Esophagus muscularis mucosa (tissue), 4 donors: ENCODE results near the gene MAP3K7. TPM values are rescaled to one million over a fixed set of nuclear protein-coding genes. Genes with fewer than 3 reads are reported as not detected.

ENCODE experiments used
- DNase-seq: peaks from one replicate; pipeline ENCODE4 v3.0.0-alpha.2; 2017; ENCODE audit errors: extremely low spot score
- H3K27ac ChIP-seq, 4 donors: fragments of 200-600 bp; sonication (generic); replicated peaks in 1 of 4; 1 replicate in 3 of 4; 2 replicates in 1 of 4; pipeline ENCODE4 v1.5.1; 2016 to 2019; ENCODE audit warnings: mild to moderate bottlenecking in 1 of 4
- H3K27me3 ChIP-seq, 4 donors: fragments of 200-600 bp; sonication (generic); one replicate each; pipeline versions ENCODE4 v1.5.1 to v1.6.0; 2016 to 2019
- H3K36me3 ChIP-seq, 4 donors: fragments of 200-600 bp; sonication (generic); one replicate each; pipeline ENCODE4 v1.5.1; 2016 to 2019
- H3K4me1 ChIP-seq, 4 donors: fragments of 200-600 bp; sonication (generic); one replicate each; pipeline ENCODE4 v1.5.1; 2016 to 2019
- H3K4me3 ChIP-seq, 4 donors: fragments of 200-600 bp; sonication (generic); 1 replicate in 2 of 4; 2 replicates in 2 of 4; pipeline ENCODE4 v1.5.1; 2016 to 2019; ENCODE audit warnings: mild to moderate bottlenecking in 4 of 4, moderate library complexity in 1 of 4
- H3K9me3 ChIP-seq, 4 donors: fragments of 200-600 bp; sonication (generic); 1 replicate in 3 of 4; 2 replicates in 1 of 4; pipeline ENCODE4 v1.5.1; 2016 to 2019
- CTCF ChIP-seq, 3 experiments: fragments of 200-600 bp in 2 of 3; fragments of 450-650 bp in 1 of 3; sonication (generic) in 2 of 3; IDR thresholded peaks; one replicate each; pipeline ENCODE4 v1.5.1; 2017 to 2019; ENCODE audit warnings: antibody characterized with exemption in 3 of 3, mild to moderate bottlenecking in 2 of 3, moderate library complexity in 1 of 3
- EP300 ChIP-seq: sonication (generic); formaldehyde crosslinking; IDR thresholded peaks from one replicate; pipeline ENCODE4 v1.6.1; 2017; ENCODE audit warnings: antibody characterized with exemption
- POLR2A ChIP-seq: fragments of 450-650 bp; IDR thresholded peaks from one replicate; pipeline ENCODE4 v1.6.1; 2017; ENCODE audit warnings: antibody characterized with exemption, moderate library complexity, mild to moderate bottlenecking, low read depth
- POLR2AphosphoS5 ChIP-seq, 2 donors: sonication (generic); formaldehyde crosslinking; IDR thresholded peaks; one replicate each; pipeline ENCODE4 v1.6.1; 2017; ENCODE audit warnings: antibody characterized with exemption in 2 of 2
- WGBS: methylation state at CpG from one replicate; pipeline ENCODE4 v1.1.5; 2018; 5-methylcytosine and 5-hydroxymethylcytosine counted together
- intact Hi-C: fragments of 100-400 bp; cut with DNase I; formaldehyde crosslinking; loops from one replicate; pipeline ENCODE4 v1.15.1; 2023
- total RNA-seq, 4 donors: library from RNA; depleted of rRNA; stranded (reverse); fragments of >200 nt; gene quantifications; one replicate each; pipeline versions ENCODE4 v1.1.0 to v1.2.1, GENCODE V29; 2016

The MAP3K7 gene
- total RNA-seq, 4 donors from 2014 or later = 17.0 to 19.7 (median 18.2) TPM

GRCh38 chr6:90559931-90560330 is 26.9 kb downstream of the MAP3K7 start:
- Histone ChIP-seq H3K9me3 (no peaks in the 10 kb centered on the region), H3K4me1 (no peaks in the 10 kb centered on the region), H3K4me3 (no peak overlapping the region), H3K27ac (no peak overlapping the region), H3K36me3 (peaks cover 29 to 83% (median 57%) of the 10 kb centered on the region in 4 donors), H3K27me3 (no peaks in the 10 kb centered on the region)
- TF ChIP-seq POLR2A = no peak
- no peak for TF ChIP-seq EP300
- no peak for TF ChIP-seq POLR2AphosphoS5 (IDR thresholded peaks at IDR 0.05)
- TF ChIP-seq CTCF (IDR thresholded peaks at IDR 0.05) = no peak
- no peak for DNase-seq
- intact Hi-C loops = no loop called here
- WGBS = 76% methylated on average over 4 of the region's 4 CpGs

- Histone ChIP-seq H3K27me3 (no peaks in the 10 kb centered on the region), H3K9me3 (no peaks in the 10 kb centered on the region), H3K4me1 (no peaks in the 10 kb centered on the region), H3K4me3 (no peak overlapping the region), H3K36me3 (peaks cover 40 to 93% (median 61%) of the 10 kb centered on the region in 4 donors), H3K27ac (no peak overlapping the region)
- TF ChIP-seq POLR2AphosphoS5 (IDR thresholded peaks at IDR 0.05) (no peak), CTCF (IDR thresholded peaks at IDR 0.05) (no peak), POLR2A (no peak), EP300 (no peak)
- WGBS = 94% methylated on average over 1 of the region's 1 CpG
- intact Hi-C loops = no loop called here
- DNase-seq = no peak
Observed at GRCh38 chr6:90557006-90557405, 29.9 kb downstream of the MAP3K7 start.

- Histone ChIP-seq H3K4me3 (no peak overlapping the region), H3K9me3 (no peaks in the 10 kb centered on the region), H3K36me3 (peaks cover 46 to 99% (median 85%) of the 10 kb centered on the region in 4 donors), H3K27me3 (no peaks in the 10 kb centered on the region), H3K4me1 (no peaks in the 10 kb centered on the region), H3K27ac (no peak overlapping the region)
- intact Hi-C loops = no loop called here
- WGBS = 79% methylated on average over 2 of the region's 2 CpGs
- no peak for TF ChIP-seq EP300
- no peak for TF ChIP-seq POLR2A
- no peak for TF ChIP-seq CTCF (IDR thresholded peaks at IDR 0.05)
- TF ChIP-seq POLR2AphosphoS5 (IDR thresholded peaks at IDR 0.05) = no peak
- DNase-seq = no peak
Observed at GRCh38 chr6:90547991-90548390, 38.9 kb downstream of the MAP3K7 start.

- no peak for DNase-seq
- peaks cover 39 to 99% (median 86%) of the 10 kb centered on the region in 4 donors for H3K36me3 ChIP-seq
- WGBS = 86% methylated on average over 4 of the region's 4 CpGs
- intact Hi-C loops = no loop called here
- H3K4me1 ChIP-seq = no peaks in the 10 kb centered on the region
- TF ChIP-seq CTCF (IDR thresholded peaks at IDR 0.05) (no peak), EP300 (no peak), POLR2AphosphoS5 (IDR thresholded peaks at IDR 0.05) (no peak), POLR2A (no peak)
- H3K27me3 ChIP-seq = no peaks in the 10 kb centered on the region
- H3K9me3 ChIP-seq = no peaks in the 10 kb centered on the region
- no peak overlapping the region for H3K4me3 ChIP-seq
- no peak overlapping the region for H3K27ac ChIP-seq
Observed at GRCh38 chr6:90547079-90547478, 39.8 kb downstream of the MAP3K7 start.

- Histone ChIP-seq H3K4me3 (no peak overlapping the region), H3K27me3 (no peaks in the 10 kb centered on the region), H3K9me3 (no peaks in the 10 kb centered on the region), H3K27ac (no peak overlapping the region), H3K4me1 (no peaks in the 10 kb centered on the region), H3K36me3 (peaks cover 36 to 98% (median 82%) of the 10 kb centered on the region in 4 donors)
- TF ChIP-seq POLR2AphosphoS5 (IDR thresholded peaks at IDR 0.05) (no peak), CTCF (IDR thresholded peaks at IDR 0.05) (no peak), POLR2A (no peak), EP300 (no peak)
- DNase-seq = no peak
- 100% methylated on average over 3 of the region's 3 CpGs for WGBS
- intact Hi-C loops = no loop called here
Observed at GRCh38 chr6:90545448-90545847, 41.4 kb downstream of the MAP3K7 start.
